Neural cell (in vitro differentiated cells): Measurements from ENCODE around the gene TCFL5. TPM values are rescaled to one million over a fixed set of nuclear protein-coding genes. Genes with fewer than 3 reads are reported as not detected.
A peak's percentile ranks its signal among the peaks of the same experiment; 100 is the strongest.

Experiments
- H2AFZ ChIP-seq: fragments of 200-600, 300-800 bp; sonication (generic), shearing (Covaris generic); 2 replicates; pipeline ENCODE4 v1.6.0; 2014; ENCODE audit warnings: low read depth, mild to moderate bottlenecking, antibody characterized with exemption, low read length, moderate library complexity
- H3F3A ChIP-seq: fragments of 200-600 bp; shearing (Covaris generic); 2 replicates; pipeline ENCODE4 v1.6.1; 2016; ENCODE audit warnings: mild to moderate bottlenecking, moderate library complexity, mixed read lengths, antibody characterized with exemption, low read length; ENCODE audit not compliant: insufficient read depth, poor library complexity, severe bottlenecking
- H3K27ac ChIP-seq: fragments of 200-600, 300-800 bp; sonication (generic), shearing (Covaris generic); 2 replicates; pipeline ENCODE4 v1.5.1; 2014; ENCODE audit warnings: mild to moderate bottlenecking, low read length, moderate library complexity
- H3K27me3 ChIP-seq: fragments of 300-800, 200-600 bp; sonication (generic), shearing (Covaris generic); 2 replicates; pipeline ENCODE4 v1.6.0; 2014; ENCODE audit warnings: mild to moderate bottlenecking, low read depth, low read length, moderate library complexity; ENCODE audit not compliant: insufficient read depth
- H3K36me3 ChIP-seq: fragments of 300-800, 200-600 bp; sonication (generic), shearing (Covaris generic); 2 replicates; pipeline ENCODE4 v1.5.1; 2014; ENCODE audit warnings: mild to moderate bottlenecking, antibody characterized with exemption, low read length, moderate library complexity; ENCODE audit not compliant: insufficient read depth
- H3K4me2 ChIP-seq: fragments of 300-800, 200-600 bp; sonication (generic), shearing (Covaris generic); 2 replicates; pipeline ENCODE4 v1.6.0; 2014; ENCODE audit warnings: mild to moderate bottlenecking, low read length
- H3K4me3 ChIP-seq: fragments of 300-800, 200-600 bp; sonication (generic), shearing (Covaris generic); 2 replicates; pipeline ENCODE4 v1.5.1; 2014; ENCODE audit warnings: mild to moderate bottlenecking, low read length, moderate library complexity
- H3K79me2 ChIP-seq: fragments of 200-600 bp; shearing (Covaris generic); replicated peaks from 2 replicates; pipeline ENCODE4 v1.6.0; 2014; ENCODE audit warnings: mild to moderate bottlenecking, low read length, moderate library complexity; ENCODE audit not compliant: insufficient read depth
- H3K9ac ChIP-seq: fragments of 300-800, 200-600 bp; sonication (generic), shearing (Covaris generic); 2 replicates; pipeline ENCODE4 v1.6.1; 2016; ENCODE audit warnings: mild to moderate bottlenecking, low read length, mixed read lengths
- H3K9me2 ChIP-seq: fragments of 200-600 bp; shearing (Covaris generic); 2 replicates; pipeline ENCODE4 v1.6.1; 2016; ENCODE audit warnings: mild to moderate bottlenecking, low read length, mixed read lengths; ENCODE audit not compliant: insufficient read depth
- H3K9me3 ChIP-seq: fragments of 200-600, 300-800 bp; sonication (generic), shearing (Covaris generic); 2 replicates; pipeline ENCODE4 v1.6.1; 2016; ENCODE audit warnings: mild to moderate bottlenecking, mixed run types, low read length, moderate library complexity, mixed read lengths
- H4K20me1 ChIP-seq: fragments of 200-600 bp; shearing (Covaris generic); 2 replicates; pipeline ENCODE4 v1.6.1; 2016; ENCODE audit warnings: mild to moderate bottlenecking, mixed run types; ENCODE audit not compliant: insufficient read depth
- EP300 ChIP-seq: fragments of 450-650 bp; conservative IDR thresholded peaks from 2 replicates; pipeline ENCODE4 v1.6.1; 2014; ENCODE audit warnings: antibody characterized with exemption, mild to moderate bottlenecking, moderate library complexity; ENCODE audit not compliant: poor library complexity, severe bottlenecking
- EZH2 ChIP-seq: fragments of 200-600, 300-800 bp; shearing (Covaris generic), sonication (generic); IDR thresholded peaks from 2 replicates; pipeline ENCODE4 v1.6.1; 2014; ENCODE audit warnings: antibody characterized with exemption, low read length, borderline replicate concordance, mild to moderate bottlenecking; ENCODE audit not compliant: insufficient read depth, poor library complexity, severe bottlenecking
- MXI1 ChIP-seq: fragments of 450-650 bp; conservative IDR thresholded peaks from 2 replicates; pipeline ENCODE4 v1.6.1; 2014; ENCODE audit warnings: antibody characterized with exemption, mild to moderate bottlenecking; ENCODE audit not compliant: poor library complexity, severe bottlenecking
- POLR2AphosphoS5 ChIP-seq: IDR thresholded peaks from 2 replicates; pipeline ENCODE4 v1.6.1; 2012
- RAD21 ChIP-seq: fragments of 450-650 bp; conservative IDR thresholded peaks from 2 replicates; pipeline ENCODE4 v1.6.1; 2014; ENCODE audit warnings: antibody characterized with exemption, mild to moderate bottlenecking, moderate library complexity
- SMC3 ChIP-seq: fragments of 450-650 bp; conservative IDR thresholded peaks from 2 replicates; pipeline ENCODE4 v1.6.1; 2014; ENCODE audit warnings: antibody characterized with exemption, mild to moderate bottlenecking, moderate library complexity; ENCODE audit not compliant: poor library complexity
- TAF1 ChIP-seq: IDR thresholded peaks from 2 replicates; pipeline ENCODE4 v1.6.1; 2012; ENCODE audit warnings: low read depth
- polyA plus RNA-seq: library from polyadenylated mRNA; depleted of rRNA; stranded (reverse); fragments of >200 nt; gene quantifications from 2 replicates; pipeline ENCODE4 v1.2.3, GENCODE V29; 2014
- TF ChIP-seq, protein P1 (sequence below): fragments of 450-650 bp; IDR thresholded peaks from 2 replicates; pipeline ENCODE4 v1.5.1; 2014; ENCODE audit warnings: antibody characterized with exemption, mild to moderate bottlenecking, moderate library complexity; ENCODE audit not compliant: poor library complexity, severe bottlenecking
- TF ChIP-seq, protein P2 (sequence below): IDR thresholded peaks from 2 replicates; pipeline ENCODE4 v1.6.1; 2012; ENCODE audit warnings: borderline replicate concordance

TCFL5 gene
- polyA plus RNA-seq, 1 donor from 2014 or later: 9.8 TPM

DNA sequence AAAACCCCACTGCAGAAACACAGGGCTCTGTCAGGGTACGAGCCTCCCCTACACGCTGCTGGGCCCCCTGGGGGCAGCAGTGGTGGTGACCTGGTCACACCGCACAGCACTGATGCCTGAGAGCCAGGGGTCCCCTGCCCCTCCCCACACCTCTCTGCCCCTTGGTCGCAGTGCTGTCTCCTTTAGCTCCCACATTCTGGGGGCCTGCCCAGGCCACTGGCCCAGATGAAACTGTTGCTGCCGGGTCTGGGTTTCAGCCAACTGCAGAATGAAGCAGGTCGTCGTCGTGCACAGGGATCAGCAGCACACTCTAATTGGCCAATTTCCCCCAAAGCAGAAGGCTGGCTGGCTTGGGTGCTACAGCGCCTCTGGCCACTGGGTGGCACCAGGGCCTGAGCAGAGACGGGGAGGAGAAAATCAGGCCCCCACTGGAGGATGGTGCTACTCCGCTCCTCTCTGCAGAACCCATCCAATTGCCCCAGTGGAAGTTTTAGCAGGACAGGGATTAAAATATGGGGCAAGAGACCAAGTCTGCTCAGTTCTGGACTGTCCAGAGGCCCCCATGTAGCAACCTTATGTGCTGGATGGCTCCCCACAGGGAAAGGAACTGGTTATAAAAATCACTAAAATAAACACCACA lies 38.5 kb upstream of the TCFL5 start:
- Histone ChIP-seq H3K9me2 (no peaks in the 10 kb centered on the region), H3F3A (no peaks in the 10 kb centered on the region), H3K4me3 (peak overlapping the region; percentile 13), H3K9me3 (no peaks in the 10 kb centered on the region), H2AFZ (no peak overlapping the region), H4K20me1 (no peaks in the 10 kb centered on the region), H3K27me3 (no peaks in the 10 kb centered on the region), H3K4me2 (no peak overlapping the region), H3K36me3 (no peaks in the 10 kb centered on the region), H3K27ac (peak overlapping the region; percentile 55), H3K9ac (peak overlapping the region; percentile 30), H3K79me2 (no peaks in the 10 kb centered on the region)
- TF ChIP-seq TAF1 (no peak), POLR2AphosphoS5 (no peak), EP300 (no peak), EZH2 (no peak), MXI1 (no peak), SMC3 (peak; percentile 80), RAD21 (peak; percentile 76)
- TF ChIP-seq, protein P1, sequence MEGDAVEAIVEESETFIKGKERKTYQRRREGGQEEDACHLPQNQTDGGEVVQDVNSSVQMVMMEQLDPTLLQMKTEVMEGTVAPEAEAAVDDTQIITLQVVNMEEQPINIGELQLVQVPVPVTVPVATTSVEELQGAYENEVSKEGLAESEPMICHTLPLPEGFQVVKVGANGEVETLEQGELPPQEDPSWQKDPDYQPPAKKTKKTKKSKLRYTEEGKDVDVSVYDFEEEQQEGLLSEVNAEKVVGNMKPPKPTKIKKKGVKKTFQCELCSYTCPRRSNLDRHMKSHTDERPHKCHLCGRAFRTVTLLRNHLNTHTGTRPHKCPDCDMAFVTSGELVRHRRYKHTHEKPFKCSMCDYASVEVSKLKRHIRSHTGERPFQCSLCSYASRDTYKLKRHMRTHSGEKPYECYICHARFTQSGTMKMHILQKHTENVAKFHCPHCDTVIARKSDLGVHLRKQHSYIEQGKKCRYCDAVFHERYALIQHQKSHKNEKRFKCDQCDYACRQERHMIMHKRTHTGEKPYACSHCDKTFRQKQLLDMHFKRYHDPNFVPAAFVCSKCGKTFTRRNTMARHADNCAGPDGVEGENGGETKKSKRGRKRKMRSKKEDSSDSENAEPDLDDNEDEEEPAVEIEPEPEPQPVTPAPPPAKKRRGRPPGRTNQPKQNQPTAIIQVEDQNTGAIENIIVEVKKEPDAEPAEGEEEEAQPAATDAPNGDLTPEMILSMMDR: peak; percentile 89
- TF ChIP-seq, protein P2, sequence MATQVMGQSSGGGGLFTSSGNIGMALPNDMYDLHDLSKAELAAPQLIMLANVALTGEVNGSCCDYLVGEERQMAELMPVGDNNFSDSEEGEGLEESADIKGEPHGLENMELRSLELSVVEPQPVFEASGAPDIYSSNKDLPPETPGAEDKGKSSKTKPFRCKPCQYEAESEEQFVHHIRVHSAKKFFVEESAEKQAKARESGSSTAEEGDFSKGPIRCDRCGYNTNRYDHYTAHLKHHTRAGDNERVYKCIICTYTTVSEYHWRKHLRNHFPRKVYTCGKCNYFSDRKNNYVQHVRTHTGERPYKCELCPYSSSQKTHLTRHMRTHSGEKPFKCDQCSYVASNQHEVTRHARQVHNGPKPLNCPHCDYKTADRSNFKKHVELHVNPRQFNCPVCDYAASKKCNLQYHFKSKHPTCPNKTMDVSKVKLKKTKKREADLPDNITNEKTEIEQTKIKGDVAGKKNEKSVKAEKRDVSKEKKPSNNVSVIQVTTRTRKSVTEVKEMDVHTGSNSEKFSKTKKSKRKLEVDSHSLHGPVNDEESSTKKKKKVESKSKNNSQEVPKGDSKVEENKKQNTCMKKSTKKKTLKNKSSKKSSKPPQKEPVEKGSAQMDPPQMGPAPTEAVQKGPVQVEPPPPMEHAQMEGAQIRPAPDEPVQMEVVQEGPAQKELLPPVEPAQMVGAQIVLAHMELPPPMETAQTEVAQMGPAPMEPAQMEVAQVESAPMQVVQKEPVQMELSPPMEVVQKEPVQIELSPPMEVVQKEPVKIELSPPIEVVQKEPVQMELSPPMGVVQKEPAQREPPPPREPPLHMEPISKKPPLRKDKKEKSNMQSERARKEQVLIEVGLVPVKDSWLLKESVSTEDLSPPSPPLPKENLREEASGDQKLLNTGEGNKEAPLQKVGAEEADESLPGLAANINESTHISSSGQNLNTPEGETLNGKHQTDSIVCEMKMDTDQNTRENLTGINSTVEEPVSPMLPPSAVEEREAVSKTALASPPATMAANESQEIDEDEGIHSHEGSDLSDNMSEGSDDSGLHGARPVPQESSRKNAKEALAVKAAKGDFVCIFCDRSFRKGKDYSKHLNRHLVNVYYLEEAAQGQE: no peak

DNA sequence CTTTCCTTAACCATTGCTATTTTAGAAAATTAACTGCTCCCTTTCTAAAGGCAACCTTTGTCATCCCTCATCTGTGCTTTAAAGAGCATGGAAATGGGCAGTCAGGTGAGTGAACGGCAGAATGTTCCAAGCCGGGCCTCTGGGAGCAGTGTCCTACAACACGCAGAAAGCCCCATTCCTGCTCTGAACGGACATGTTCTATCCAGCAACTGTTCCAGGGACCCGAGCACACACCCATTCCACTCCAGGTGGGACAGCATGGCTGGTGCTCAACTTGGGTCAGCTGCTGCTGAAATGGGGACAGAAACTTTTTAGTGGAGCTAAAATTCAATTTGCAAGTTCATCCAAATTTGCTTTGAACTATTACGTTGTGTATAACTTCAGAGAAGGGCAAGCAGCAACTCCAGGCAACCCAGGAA lies 38.0 kb upstream of the TCFL5 start:
- Histone ChIP-seq H3K9me2 (no peaks in the 10 kb centered on the region), H3K36me3 (no peaks in the 10 kb centered on the region), H2AFZ (no peak overlapping the region), H3K4me2 (no peak overlapping the region), H3K27me3 (no peaks in the 10 kb centered on the region), H3K9me3 (no peaks in the 10 kb centered on the region), H3K27ac (no peak overlapping the region), H3K79me2 (no peaks in the 10 kb centered on the region), H4K20me1 (no peaks in the 10 kb centered on the region), H3K9ac (no peak overlapping the region), H3K4me3 (peak overlapping the region; percentile 13), H3F3A (no peaks in the 10 kb centered on the region)
- TF ChIP-seq, protein P1: no peak
- TF ChIP-seq POLR2AphosphoS5: no peak
